GM18909 (cell line): ENCODE data around the gene TRPC4.

Experiments
- ATAC-seq: cut with Tn5 transposase; IDR thresholded peaks from one replicate; pipeline ENCODE4 v1.9.1; 2021; ENCODE audit warnings: mild to moderate bottlenecking; ENCODE audit not compliant: unreplicated experiment, poor library complexity

The TRPC4 gene

DNA sequence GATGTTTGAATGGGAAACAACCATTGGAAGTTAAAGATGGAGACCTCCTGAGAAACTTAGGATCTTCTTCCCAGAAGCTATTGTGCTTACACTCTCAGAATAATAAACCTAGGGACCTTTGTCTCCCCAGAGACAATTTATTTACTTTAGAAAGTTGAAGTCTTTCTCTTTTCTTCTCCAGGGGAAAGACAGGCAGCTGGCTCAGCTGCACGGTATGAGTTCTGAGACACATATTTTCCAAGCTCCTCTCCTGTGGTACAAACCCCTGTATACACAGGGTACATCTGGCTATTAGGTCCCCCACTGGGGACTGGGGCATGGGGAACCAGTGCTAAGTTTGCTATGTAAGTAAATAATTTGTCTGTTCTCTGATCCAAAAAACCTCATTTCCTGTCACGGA lies 203.5 kb downstream of the TRPC4 start:
- no peak for ATAC-seq

DNA sequence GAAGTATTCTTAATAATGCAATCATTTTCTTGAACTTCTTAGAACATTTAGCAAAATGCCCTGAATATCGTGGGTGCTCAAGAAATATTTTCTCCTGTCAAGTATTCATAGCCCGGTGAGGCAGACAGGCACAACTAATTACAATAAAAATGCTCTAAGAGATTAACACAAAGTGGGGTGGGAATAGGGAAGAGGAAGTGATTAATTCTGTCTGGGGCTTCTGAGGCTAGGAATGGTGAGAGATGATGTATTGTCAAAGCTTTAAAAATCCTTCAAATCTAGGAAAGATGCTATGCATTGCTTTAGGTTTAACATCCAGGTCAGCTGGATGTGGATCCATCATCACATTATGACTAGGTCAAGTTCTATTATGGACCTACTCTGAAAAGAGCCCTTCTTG lies 204.2 kb downstream of the TRPC4 start:
- no peak for ATAC-seq

DNA sequence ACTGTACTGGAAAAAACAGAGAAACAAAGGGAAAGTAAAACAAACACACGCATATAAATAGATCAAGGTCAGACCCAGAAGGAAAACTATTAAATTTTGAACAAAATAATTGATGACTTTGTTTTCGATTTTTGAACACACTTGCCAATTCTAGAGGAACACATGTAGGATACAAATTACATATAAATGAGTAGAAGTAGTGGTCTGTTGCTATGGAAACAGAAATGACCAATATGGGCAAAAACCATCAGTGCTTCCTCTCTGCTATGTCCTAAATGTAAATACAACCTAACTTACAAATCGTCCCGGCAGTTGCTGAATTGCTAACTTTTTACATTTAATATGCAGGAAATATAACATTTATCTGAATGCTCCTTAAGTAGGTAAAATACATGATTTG lies 205.8 kb downstream of the TRPC4 start:
- ATAC-seq, result no peak

DNA sequence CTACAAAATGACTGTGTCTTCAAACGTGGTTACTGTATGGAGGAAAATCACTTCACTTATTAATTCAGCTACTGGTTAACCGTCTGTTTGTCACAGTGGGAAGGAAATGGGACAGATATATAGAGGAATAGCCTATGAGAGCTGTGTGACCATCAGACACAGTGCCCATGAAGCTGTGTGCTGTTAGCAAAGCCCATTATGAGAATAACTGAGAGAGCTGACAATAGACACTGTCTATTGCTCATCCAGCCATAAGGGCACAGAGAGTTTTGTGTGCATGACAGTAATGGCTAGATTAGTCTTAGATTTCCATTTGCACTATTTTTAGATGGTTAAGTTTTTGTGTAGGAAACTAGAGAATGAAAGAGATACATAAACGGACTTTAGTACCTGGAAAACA lies 206.9 kb downstream of the TRPC4 start:
- ATAC-seq, result no peak

DNA sequence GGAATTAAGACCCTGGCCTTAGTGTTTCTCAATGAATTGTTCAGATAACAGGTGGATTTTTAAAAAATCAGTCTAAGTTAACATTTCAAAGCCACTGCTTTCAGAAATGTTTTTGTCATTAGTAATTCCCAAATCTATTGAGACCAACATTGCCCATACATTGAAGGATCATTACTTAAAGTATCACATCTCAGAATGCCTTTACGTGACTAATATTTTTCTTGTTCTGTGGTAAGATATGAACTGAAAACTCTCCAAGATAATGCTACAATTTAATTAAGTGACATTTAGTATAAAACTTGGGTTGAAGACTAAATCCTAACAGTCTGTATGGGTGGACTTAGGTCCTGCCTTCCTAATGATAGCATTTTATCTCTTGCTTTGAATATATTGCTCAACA lies 211.6 kb downstream of the TRPC4 start:
- ATAC-seq, result no peak

DNA sequence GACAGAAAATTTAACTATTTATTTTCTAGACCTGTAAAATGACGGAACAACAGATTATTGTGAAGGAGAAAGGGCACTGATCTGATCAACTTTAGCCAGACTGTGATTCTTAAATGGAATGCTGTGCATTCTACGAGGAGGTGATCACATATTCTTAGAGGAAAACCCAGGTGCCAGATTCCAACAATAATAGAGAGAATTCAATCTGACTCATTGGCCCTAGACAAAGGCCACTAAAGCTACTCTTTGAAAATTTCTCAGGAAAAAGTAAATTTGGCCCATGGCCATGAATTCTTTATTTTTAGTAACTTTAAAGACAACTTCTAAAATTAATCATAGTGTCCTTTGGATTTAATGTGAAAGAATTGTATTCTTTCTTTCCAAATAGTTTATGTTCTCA lies 212.4 kb downstream of the TRPC4 start:
- ATAC-seq, result no peak

DNA sequence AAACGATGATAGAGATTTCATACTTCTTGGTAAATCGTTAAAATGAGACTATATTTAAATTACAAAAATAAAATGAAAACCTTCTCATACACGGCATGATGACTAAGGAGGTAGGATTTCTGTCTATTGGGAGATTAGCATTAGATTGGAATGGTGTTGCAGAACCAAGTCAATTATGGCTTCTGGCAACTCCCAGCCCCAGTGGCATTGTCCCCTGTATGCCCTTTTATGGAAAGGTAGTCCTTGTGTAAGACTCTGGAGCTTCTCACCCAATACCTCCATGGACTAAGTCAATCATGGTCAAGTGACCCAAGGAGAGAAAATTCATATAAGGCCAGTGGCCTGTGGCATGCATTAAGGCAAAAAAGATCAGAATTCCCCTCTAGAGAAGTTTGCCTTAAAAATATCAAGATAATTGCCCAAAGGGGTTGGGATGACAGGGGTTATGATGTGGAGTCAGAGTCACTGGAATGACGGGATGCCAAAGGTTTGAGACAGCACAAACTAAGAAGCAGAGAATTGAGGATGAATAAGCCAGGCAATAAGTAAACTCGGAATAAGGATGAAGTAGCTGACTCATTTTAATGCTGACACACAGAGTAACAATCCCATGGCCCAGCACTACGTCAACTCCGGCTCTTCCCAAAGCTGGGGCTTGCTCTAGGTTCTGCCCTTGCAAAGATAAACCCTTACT lies 213.2 kb downstream of the TRPC4 start:
- no peak for ATAC-seq

DNA sequence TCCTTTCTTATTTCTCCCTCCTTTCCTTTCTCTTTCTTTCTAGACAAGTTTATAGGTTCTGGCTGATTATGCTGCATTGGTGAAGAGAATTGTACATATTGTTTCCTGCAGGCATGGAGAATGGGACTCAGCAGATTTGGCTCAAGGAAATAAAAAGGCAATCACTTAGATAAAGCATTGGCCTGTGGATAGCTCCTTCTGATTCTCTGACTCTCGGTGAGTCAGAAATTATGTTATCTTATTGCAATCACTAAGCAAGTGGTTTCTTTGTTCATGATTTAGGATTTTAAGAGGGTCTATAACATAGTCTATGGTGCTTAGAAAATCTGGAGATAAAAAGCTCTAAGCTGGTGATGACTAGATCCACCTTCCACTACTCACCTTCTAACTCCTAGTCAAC lies 217.0 kb downstream of the TRPC4 start:
- no peak for ATAC-seq

DNA sequence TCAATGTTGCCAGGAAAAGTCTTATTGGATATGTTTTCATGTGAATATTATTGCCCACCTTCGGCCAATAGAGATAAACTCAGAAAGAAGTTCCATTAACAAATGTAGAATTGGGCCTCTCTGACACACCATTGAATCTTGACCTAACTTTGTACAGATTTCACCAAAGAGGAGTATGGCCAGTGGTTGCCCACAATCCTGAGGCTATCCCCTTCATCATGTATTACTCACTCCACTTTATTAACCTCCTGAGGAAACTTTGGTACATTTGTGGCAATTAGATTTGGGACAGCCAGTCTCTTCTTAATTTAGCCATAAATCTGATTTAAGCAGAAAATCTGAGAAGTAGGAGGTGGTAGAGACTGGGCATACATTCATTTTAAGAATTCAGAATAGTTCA lies 217.7 kb downstream of the TRPC4 start:
- no peak for ATAC-seq

DNA sequence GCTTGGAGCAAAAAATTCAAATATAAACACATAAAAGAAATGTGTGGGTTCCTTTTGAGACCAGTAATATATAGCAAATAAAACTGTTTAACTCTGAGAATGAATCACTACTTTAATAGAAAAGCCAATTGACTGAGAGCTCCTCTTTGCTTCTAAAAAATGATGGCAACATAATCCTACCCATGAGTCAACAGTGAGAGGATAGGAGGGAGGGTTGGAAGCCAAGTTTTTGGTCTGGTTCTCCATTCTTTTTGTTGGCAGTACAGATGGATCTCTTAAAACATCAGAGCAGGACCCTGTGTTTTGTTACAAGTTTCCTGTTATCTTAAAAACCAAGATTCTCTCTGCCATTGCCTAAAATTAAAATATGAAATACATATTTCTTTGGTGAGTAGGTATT lies 221.0 kb downstream of the TRPC4 start:
- ATAC-seq, result no peak

DNA sequence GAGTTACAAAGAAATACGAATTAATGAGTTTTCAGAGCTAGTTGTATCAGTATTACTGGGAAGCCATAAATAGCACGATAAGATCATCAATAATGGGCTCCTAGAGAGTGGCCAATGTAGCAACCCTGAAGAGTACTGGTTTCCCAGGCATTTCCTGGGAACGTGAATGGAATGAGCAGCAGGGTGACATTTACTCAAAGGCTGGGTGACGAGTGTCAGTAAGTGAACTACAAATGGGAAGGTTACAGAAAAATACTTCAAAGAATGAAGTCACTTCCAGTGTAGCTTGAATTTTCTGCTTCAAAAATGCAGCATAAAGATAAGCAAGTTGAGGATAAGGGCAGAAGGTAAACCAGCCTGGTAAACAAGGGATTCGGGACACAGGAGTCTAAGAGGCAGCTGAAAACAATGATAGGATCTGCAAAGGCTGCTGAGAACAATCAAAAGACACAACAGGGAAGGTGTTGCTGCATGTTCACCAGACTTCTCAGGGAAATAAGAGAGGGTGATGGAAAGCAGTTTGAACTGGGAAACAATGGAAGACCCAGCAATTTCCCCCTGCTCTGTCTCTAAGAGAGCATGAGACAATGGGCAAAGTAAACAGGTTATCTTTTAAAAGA lies 222.4 kb downstream of the TRPC4 start:
- ATAC-seq, result no peak

DNA sequence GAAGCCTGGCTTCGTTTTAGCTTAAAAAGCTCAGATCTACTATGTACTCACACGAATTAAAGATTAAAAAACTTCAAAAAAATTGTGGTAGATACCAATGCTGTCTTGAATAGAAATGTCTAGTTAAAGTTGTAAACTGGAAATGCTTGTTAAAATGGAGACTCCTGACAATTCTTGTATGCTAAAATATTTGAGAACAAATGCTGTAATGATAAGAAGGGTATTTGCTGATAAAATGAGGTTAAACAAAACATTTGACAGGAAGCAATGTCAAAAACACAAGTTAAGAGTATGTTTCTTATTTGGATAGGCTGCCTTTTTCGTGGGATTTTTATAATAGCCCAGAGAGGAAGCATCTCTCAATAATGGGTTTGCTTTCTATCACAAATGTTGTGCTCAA lies 223.0 kb downstream of the TRPC4 start:
- ATAC-seq, result no peak

DNA sequence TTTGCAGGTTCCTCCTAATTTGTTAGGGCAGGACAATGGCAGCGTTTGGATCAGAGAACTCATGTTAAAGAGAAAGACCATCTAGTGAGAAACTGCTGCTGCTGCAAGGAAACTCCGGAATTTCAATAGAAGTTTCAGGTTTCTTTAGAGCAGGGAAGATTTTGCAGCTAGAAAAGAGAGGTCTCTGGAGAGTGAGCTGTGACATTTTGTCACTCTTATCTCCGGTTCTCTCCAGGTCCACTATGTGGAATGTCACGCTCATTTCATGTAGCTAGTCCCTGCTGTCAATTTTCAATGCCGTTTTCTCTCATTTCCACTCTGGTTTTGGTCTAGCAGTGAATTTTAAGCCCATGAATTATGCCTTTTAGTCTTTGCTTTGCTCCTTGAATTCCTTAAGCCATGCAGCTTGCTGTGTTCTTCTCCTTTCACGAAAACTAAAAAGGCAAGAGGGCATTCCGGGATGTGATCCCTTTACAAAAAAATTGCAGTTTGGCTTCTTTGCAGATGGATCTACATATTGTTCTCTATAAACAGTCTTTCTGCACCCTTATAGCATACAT lies 224.3 kb downstream of the TRPC4 start:
- no peak for ATAC-seq

DNA sequence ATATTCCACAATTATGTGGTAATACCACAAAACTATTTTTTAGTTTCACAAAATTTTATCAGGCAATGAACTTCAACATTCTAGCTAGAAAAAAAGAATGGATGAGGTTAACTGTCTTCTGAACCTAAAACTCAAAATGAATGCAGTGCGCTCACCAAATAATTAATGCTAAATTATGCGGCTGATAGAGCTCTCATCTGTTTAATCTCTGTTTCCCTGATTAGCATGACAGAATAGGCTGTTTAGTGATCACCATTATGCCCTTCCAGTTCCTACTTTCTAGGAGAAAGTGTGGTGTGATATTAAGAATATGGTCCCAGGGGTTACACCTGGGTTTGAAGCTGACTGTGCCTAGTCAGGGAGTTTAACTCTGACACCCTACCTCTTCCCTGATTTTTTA lies 228.2 kb downstream of the TRPC4 start:
- ATAC-seq, result no peak

DNA sequence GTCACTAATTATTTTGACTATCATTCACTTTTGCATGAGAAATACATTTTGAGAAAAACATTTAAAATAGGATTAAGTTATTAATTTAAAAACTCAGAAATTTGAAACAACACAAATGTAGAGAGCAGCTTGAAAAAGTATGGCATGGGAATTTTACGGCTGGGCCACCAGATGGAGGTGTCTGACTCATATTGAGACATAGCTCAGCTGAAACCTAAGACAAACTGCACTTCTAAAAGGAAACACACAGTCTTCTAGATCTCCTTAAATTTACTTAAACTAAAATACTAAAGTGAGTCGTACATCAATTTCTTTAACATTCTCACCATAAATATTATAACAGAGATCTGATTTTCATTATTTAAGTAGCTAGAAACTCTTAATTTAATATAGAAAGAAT lies 229.1 kb downstream of the TRPC4 start:
- ATAC-seq, result no peak

DNA sequence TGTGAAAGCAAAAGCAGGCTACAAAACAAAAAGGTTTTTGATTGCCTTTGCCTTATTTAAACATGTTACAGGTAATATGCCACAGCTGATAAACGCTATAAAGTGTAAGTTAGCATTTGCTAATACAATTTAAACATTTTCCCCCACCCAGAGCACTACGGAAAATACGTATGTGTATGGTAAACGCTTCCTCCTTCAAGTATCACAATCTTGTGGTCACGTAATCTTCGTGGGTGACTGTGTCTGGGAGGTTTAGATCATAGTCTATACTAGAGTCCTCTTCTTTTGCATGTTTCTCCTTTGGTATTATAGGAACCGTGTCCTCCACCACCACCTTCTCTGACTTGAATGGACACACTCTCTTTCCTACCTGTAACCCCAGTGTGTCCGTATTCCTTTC lies 232.9 kb downstream of the TRPC4 start:
- no peak for ATAC-seq

DNA sequence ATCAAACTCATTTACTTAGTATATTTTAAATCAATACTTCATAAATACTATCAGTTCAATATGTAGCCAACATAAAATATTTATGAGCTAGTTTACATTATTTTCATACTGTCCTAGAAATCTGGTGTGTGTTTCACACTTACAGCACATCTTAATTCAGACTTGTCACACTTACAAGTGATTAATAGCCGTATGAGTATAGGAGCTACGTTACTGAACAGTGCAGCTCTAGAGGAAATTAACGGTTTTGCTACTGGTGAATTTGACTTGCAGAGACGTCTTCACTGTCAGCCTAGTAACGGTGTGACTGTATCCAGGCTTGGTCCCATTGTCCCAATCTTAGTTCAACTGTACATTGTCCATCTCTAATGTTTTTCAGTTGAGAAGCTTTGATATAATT lies 237.3 kb downstream of the TRPC4 start:
- ATAC-seq, result no peak

DNA sequence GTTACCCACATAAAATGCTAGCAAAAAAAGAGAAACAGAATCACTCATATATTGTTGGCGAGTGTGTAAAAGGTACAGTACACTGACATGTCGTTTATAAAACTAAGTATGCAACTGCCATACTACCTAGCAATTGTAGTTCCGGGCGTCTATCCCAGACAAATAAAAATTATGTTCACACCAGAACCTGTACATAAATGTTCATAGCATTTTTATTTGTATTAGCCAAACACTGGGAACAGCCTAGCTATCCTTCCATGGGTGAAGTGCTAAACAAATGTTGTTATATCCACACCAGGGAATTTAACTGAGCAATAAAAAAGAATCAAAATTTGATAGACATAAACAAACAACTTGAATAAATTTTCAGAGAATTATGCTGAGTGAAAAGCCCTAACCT lies 242.1 kb downstream of the TRPC4 start:
- no peak for ATAC-seq

DNA sequence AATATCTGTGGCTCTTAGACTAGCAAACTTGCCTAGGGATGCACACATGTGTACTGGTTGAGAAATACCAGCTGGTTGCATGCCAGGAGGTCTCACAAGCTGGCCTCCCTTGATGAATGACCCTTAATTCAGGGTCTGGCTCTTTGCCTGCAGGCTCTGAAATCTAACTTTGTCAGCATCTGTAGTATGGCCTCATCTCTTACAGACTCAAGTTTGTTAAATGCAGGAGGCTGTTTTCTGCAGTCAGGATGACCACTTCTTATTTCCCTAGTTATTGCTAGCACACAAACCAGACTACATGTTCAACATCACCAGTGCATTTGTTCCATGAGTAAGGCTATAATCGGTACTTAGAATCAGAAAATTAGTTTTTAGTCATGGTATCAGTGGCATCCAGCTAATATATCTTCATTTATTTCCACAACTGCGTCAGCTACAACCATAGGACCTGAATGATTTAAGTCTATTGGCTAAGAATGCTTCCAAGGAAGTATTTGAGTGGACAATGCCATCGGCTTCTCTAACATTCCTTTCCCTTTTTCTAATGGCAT lies 247.7 kb downstream of the TRPC4 start:
- ATAC-seq, result no peak

DNA sequence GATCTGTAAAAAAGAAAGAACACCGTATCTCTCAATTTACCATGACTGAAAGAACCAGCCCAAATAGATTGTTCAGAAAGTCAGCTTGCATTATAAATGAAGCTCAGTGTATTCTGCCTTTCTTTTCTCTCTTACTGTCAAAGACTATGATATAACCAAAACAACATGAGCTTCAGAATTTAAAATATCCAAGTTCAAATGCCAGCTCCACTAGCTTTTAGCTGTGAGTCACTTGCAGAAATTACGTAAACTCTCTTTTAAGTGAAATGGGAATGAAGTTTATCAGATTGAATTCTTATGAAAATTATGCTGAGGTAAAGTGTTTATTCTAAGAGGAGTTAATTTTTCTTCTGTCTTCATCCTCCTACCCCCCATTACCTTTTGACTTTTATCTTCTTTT lies 251.0 kb downstream of the TRPC4 start:
- ATAC-seq, result no peak

DNA sequence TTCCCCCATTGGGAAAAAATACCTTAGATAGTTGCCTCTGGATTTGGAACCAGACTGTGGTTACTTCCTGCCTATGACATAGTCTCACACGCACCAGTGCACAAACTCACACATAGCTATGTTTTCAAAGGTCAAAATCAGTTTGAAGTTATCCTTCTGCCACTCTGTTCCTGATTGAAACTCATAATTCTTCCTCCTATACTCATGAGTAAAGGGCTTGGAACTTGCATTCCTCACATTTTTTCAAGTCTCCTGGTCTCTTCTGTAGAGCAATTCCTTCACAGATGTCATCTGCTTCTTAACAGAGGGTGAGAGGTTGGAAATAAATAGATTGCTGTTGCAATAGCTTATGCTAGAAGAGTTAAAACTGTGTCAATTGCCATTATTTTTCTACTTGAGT lies 252.4 kb downstream of the TRPC4 start:
- ATAC-seq, result no peak

DNA sequence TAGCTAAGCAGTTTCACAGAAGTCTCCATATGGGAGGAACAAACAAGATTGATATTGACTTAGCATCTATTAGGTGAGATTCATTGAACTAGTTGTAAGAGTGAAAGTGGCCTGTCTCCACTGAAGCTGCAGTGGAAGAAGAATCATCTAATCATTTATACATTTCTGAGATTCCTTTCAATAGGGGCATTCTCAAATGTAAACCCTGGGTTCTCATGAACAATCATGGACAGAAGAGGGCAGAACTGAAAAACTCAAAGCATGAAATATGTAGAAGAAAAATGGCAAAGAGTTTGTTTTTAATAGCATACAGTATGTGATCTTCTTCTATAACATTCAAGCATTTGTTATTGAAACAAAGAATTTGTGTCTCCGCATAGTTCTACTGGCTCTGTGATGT lies 253.4 kb downstream of the TRPC4 start:
- ATAC-seq, result no peak
